Endothelial cell of hepatic sinusoid (primary cell): ENCODE results near the gene STUM.
"Not testable (repeated sequence)": the region's sequence is repeated elsewhere in the genome, so short reads cannot be mapped to it uniquely, and the experiment has no call there.

Experiments used
- in situ Hi-C: cut with HindIII; loops from 2 replicates; pipeline ENCODE4 v1.10.0; 2017; ENCODE audit warnings: low sequenced_read_pairs

The STUM gene

GRCh38 chr1:226579781-226580323, 31.3 kb downstream of the STUM start:
- in situ Hi-C loops: no loop called here

GRCh38 chr1:226580625-226581270, 32.2 kb downstream of the STUM start:
- in situ Hi-C loops: no loop called here

DNA sequence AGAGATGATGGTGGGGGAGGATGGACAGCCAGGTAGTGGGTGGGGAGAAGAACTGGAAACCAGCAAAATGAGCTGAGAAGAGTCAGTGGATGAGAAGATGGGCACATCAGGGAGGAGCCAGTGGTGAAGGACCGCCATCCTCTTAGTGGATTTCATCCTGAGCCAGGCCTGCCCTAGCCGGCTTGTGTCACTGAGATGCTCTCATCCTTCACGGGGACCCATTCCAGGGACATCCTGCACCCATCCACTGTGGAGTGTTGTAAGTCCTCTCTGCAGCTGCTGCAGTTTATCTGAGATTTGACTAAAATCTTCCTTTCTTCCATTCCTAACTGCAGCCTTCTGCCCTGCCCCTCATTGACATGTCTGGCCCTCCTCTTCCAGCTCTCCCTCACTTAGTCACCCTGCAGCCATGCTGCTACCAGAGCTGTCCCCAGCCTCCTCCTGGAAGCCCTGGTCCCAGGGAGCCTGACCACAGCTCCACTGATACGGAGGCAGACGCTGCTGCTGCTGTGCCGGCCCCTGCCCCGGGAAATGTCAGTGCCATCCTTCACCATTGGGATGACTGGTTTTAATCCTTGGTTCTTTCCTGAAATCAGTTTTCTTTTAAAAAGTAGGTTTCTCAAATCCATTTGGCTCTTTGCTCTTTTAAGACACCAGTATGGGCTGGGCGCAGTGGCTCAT, 33.2 kb downstream of the STUM start:
- in situ Hi-C loops: no loop called here

GRCh38 chr1:226582966-226583365, 34.4 kb downstream of the STUM start:
- in situ Hi-C loops: no loop called here

- in situ Hi-C loops: no loop called here
Observed at GRCh38 chr1:226584164-226584563, 35.6 kb downstream of the STUM start.

DNA sequence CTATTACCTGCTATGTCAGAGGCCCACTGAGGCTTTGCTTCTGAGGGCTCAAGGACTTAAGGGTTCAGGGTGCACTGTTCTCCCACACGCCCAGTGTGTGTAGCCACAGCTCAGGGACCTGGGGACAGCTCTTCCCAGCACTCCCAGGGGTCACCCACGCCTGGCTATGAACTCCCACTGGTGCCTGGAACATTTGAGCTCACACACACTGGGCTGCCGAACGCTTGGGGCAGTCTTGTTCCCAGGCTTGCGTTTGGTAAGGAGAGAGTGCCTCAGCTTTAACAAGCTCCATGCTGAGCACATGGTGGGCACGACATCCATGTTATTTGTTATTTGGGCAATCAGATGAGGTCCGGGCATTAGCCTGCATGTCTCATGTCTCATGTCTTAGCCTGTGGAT, 37.6 kb downstream of the STUM start:
- in situ Hi-C loops: no loop called here

DNA sequence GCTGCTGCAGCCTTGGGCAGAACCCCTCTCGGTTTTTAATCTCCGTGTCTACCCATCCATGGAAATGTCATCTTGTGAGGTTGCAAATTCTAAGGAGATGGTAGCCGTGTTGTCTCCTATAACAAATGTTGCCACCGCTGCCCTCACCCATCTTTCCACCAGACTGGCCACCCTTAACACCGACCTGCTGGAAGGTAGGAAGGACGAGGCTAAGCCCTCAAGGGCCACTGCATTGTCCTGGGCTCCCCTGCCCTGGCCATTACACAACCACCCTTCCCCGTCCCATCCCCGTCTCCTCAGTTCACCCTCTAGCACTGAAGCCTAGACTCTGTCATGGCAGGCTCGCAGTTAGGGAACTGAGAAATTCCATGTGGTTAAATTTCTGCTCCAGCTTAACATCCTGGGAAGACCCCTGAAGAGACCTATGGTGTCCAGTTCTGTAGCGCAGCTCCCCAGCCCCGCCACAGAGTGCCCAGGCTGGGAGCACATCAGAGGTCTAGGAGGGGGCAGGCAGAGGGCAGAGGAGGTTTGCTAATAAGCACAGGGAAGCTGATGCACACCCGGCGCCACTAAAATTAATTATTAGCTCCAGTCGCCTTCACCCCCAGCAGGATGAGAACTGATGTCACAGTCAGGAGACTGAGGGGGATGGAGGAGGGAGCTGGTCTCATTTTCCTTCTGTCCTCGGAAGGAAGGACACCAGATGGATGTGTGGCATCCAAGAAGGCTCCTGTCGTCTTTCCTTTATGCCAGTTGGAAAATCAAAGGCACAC, 38.3 kb downstream of the STUM start:
- in situ Hi-C loops: no loop called here

DNA sequence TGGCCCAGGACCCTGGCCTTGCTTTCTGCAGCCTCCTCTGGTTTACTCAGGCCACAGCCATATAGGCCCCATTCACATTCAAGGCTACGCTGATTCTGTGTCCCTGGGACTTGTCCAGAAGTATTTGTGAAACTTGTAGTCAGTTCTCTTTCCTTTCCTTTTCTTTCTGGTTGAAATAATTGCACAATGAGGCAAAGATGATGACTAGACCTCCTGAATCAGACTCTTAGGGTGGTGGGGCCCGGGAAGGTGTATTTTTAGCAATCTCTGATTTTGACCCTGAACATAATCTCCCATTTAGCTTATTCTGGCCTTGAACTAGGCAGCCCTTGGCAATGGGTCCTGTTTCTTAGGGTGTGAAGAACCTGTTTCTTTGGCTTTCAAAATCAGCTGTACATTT, 39.9 kb downstream of the STUM start:
- in situ Hi-C loops: no loop called here

- in situ Hi-C loops: no loop called here
Observed at GRCh38 chr1:226589008-226589733, 40.6 kb downstream of the STUM start.

- in situ Hi-C loops: no loop called here
Observed at GRCh38 chr1:226590614-226591013, 42.0 kb downstream of the STUM start.

- in situ Hi-C loops: no loop called here
Observed at GRCh38 chr1:226593541-226593940, 45.0 kb downstream of the STUM start.

GRCh38 chr1:226596531-226597165, 48.1 kb downstream of the STUM start:
- in situ Hi-C loops: no loop called here

DNA sequence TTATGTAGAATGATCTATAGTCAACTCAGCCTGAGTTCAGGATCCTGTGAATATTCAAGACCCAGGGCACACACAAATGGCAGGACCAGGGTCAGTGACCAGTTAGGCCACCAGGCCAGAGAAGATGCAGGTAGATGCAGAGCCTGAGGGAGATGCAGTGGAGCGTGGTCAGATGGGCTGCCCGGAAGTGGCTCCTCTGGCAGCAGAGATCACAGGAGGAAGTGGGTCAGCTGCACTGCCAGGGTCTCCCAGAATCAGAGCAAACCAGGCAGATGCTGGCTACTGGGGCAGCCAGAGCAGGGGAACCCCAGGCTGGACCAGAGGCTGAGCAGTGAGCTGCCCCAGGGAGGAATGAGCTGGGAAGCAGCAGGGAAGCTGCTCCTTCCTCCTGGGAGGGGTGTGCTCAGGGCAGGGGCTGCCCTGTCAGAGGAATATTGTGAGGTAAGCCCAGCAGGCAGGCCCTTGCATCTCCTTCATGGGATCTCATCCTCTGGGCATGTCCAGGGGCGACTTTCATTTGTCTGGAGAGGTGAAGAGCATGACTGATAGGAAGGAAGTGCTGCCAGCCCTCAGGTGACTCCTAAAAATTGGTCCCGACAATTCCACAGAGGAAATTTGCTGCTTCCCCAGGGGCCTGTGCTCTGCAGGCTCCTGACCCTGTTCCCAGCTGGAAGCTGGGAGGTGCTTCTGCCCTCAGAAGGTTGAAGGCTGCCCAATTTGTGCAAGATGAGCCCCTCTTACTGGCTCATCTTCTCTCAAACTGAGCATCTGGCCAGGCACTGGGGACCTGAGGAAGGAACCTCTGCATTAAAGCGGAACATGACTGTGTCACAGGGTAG, 49.3 kb downstream of the STUM start:
- in situ Hi-C loops: no loop called here

- in situ Hi-C loops: no loop called here
Observed at GRCh38 chr1:226598455-226598849, 49.9 kb downstream of the STUM start.

DNA sequence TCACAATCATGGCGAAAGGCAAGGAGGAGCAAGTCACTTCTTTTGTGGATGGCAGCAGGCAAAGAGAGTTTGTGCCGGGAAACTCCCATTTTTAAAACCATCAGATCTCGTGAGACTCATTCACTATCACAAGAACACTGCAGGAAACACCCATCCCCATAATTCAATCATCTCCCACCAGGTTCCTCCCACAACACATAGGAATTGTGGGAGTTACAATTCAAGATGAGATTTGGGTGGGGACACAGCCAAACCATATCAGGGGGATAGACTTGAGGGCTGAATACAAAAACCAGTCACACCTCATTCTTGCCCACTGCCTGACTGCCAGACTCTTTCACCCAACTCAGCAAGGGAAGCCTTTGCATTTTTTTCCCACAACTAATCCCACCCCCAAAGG, 50.4 kb downstream of the STUM start:
- in situ Hi-C loops: not testable (repeated sequence)

- in situ Hi-C loops: loop anchor here (5.0 kb wide), 1 partner anchor 57 kb away; no protein-coding TSS in a partner anchor
Observed at GRCh38 chr1:226599636-226600238, 51.2 kb downstream of the STUM start.

- in situ Hi-C loops: loop anchor here (5.0 kb wide), 1 partner anchor 58 kb away; no protein-coding TSS in a partner anchor
Observed at GRCh38 chr1:226600254-226600653, 51.7 kb downstream of the STUM start.

DNA sequence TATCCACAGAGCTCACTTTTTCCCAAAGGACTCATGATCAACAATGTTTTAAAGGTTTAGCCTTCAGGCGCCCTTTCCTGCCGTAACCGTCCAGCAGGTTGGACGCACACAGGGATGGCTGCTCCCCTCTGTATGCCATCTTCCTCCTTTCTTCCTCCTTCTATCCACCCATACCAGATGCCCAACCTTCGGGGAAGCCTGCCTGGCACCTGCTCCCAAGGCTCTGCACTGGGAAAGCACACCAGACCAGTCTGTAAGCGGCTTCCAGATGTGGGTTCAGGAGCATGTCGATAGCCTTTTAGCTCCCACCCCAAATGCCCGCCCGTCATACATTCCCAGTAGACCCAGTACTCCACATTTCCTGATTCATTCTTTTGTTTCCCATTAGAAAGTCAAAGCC, 52.9 kb downstream of the STUM start:
- in situ Hi-C loops: loop anchor here (5.0 kb wide), 1 partner anchor 59 kb away; no protein-coding TSS in a partner anchor
